Ecto neural progenitor cell (in vitro differentiated cells): ENCODE data around the gene KLHL3.
A peak's percentile ranks its signal among the peaks of the same experiment; 100 is the strongest.

Source experiments
- DNase-seq: peaks from one replicate; pipeline ENCODE4 v3.0.0-alpha.2; 2018; ENCODE audit warnings: low spot score

The KLHL3 gene

DNA sequence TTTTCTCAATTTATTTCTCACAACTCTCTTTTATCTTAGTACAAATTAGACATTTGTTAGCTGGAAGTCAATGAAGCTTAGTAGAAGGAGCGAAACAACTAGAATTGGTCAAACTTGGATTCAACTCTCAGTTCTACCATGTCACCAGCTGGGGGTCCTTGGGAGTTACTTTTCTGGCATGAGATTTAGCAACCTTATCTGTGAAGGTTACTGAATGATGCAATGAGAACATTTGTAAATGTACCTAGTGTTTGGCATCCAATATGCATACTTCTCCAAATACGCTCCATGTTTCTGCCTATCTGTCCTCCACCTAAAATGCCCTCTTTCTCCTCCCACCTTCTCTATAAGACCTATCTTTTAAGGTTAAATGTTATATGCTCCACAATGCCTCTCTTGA is 12.0 kb upstream of the KLHL3 start:
- no peak for DNase-seq

DNA sequence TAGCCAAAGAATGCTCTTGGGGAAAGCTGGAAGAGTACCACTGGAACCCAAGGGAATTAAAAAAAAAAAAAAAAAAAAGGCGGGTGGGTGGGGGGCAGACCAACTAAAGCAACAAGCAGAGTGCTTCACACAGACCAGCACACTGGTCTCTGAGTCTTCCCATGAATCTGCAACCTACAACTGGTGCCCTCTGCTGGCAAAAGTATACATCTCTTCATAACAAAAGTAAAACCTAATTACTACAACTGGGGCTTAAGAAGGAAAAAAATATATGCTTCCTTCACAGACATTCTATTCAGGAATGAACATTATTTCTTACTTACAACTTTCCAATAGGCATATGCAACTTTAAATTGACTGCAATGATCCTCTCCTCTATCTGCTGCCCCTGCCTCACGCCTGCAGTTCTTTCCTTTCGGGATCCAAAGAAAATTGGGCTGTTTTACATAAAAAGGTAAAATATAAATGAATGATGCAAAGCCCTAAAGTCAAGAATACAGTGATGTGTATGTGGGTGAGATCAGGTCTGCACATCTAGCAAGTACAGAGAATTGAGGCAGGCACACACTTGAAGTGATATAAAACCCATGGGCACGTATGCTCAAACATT is 7.2 kb upstream of the KLHL3 start:
- peak; percentile 58 for DNase-seq

DNA sequence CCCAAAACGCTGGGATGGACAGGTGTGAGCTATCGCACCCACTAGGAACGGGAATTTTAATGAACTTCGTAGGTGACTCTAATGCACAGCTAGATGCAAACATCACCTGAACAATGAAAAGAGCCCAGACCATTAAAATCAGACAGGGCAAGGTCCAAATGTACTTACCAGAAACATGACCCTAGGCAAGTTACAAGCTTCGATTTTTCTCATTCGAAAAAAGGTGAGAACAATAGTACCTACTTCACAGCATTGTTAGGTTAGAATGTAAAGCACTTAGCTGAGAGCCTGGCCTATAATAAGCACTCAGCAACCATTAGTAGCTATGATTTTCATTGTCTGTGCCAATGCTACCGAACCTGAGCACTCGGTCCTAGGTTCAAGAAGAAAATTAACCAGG is 5.8 kb upstream of the KLHL3 start:
- no peak for DNase-seq

DNA sequence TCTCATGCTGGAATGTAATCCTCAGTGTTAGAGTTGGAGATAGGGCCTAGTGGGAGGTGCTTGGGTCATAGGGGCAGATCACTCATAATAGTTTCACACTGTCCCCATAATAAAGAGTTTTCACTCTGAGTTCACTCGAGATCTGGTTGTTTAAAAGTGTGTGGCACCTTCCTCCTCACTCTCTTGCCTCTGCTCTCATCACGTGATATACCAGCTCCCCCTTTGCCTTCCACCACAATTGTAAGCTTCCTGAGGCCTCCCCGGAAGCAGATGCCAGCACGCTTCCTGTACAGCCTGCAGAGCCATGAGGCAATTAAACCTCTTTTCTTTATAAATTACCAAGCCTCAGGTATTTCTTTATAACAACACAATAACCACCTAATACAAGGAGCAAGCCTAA is 3.8 kb upstream of the KLHL3 start:
- DNase-seq, result no peak

DNA sequence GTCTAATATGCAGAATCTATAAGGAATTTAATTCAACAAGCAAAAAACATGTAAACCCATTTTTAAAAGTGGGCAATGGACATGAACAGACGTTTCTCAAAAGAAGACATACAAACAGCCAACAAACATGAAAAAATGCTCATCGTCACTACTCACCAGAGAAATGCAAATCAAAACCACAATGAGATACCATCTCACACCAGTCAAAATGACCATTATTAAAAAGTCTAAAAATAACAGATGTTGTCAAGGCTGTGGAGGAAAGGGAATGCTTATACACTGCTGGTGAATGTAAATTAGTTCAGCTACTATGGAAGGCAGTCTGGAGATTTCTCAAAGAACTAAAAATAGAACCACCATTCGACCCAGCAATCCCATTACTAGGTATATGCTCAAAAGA is 3.1 kb upstream of the KLHL3 start:
- no peak for DNase-seq

DNA sequence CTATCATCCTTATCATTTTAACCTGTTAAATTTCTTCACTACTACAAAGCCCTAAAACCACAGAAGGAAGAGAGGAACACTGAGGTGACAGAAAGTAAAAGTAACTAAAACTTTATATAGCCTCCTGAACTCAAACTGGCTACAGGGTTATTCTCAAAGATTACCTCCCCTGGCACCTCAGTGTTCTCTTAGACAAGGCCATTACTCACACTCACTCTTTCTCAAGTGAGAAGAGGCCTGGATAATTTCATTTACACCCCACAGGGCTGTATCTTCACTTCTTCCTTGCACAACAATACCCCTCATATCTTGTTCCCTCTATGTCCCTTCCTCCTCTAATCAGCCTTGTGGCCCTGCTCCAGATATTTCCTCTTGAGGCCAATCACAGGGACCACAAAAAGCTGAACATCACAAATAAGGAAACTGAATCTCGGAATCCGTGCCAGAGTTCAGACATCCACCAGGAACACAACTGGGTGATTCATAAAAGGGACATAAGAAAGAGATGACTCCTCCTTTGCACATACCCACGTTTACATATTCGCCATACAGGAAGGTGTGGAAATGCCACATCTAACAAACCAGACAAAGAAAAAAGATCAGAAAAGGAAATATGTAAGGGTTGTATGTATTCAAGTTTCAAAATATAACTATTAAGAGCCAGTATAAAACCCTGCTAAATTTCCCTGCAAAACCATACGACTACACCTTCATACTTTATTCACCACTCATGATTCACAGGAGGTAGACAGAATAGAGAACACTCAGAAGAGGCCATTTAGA is 1.7 kb upstream of the KLHL3 start:
- no peak for DNase-seq

DNA sequence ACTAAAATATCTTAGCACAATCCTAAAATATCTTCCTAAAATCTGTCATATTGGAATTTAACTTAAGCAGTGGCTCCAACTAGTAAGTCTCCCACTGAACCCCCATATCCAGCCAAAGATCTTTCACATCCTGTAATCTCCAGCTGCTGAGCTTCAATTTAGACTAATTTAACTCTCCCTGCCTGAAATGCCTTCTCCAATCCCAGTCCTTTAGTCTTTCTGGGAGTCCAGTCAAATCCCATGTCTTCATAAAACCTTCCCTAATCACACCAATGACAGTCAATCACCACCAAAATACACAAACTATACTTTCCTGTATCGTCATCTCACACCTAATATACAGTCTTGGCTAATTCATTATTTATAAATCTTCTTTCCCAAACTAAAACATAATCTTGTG is 607 bp upstream of the KLHL3 start:
- DNase-seq, result no peak

DNA sequence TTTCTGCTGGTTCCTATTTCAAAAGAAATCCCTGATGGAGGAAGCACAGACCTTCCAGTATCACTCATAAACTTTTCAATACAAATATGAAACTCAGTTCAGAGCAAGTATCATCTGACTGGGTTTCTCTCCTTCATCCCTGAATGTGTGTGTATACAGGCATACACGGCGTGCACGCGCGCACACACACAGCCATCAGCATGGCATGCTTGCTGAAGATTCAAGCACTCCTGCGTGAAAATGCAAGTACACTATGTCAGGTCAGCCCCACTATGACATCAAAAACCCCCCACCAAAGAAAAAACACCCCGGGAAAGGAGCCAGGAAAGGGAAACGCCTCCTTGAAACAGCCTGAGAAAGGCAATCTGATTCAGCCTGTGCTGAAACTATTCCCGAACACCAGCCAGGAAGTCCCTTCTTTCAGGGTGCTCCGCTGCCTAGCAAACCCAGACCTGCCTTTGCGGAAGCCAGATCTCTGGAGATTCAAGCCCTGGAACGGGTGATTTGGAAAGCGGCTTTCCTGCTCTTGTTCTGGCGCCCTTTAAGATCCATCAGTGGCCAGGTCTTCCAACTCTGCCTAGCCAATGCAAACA is 831 bp downstream of the KLHL3 start:
- peak; percentile 56 for DNase-seq

DNA sequence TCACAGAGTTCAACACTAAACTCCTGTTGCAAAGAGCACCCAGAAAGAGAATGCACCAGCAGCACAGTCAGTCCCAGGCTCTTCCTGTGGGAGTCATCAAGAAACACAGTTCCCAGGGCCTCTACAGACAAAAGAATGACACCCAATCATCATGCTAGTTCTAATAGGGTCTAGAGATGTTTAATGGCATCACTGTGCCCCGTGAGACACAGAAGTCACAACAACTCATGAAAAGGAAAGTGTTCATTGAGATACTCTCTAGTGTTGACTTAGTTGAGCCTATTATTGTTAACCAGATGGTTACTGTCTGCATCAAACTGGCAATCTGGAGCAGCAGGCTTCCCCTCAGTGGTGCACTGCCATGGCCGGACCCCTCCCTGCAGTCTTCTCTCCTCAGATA is 1.6 kb downstream of the KLHL3 start:
- no peak for DNase-seq

DNA sequence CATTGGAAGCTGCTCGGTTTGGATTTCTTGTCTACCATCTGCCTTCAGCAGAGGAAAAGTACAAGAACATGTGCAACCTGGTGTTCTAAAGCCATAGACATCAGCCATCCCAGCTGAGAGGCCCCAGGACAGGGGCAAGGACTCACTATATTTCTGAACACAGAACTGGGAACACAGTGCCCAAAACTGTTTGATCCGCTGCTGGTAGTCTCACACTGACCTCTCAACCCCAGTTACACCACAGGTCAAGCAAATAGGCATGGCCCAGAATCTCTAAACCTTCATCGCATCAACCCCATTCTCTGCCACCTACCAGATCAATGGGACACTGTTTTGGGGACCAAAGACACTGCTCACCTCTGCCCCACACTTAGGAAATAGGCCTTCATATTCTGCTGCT is 2.0 kb downstream of the KLHL3 start:
- DNase-seq, result no peak

DNA sequence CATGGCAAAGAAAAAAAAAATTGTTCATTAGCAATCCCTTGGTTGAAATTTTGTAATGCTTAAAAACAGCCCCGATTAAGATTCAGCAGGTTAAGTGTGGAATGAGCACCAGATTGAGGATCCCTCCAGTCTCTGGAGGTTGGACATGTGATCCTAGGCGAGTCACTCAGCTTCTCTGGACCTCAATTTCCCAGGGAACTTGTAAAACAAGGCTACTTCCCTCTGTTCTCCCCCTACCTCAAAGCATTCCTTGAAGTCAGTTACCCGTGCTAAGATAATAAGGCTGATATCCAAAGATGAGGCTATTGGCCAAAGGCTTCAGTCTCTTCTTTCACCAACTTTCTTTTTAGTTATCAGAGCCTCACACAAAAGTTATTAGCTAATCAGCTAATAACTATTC is 2.9 kb downstream of the KLHL3 start:
- no peak for DNase-seq

DNA sequence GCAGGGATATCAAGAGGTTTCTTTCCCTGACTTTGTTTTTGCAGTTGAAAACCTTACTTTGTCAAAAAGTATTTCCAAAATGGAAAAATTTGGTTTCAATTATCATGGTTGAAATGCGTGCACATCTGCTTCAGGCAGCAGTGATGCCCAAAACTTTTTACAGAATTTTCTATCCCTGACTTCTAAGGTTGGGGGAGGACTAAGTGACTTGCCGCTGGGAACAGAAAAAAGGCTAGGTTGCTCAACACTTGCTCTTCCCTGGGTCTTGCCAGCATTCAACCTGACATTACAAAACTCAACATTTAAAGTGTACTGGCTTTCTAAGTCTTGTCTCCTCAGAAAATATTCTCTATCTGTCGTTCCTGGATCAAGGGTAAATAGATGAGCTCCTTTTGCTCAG is 4.7 kb downstream of the KLHL3 start:
- no peak for DNase-seq

DNA sequence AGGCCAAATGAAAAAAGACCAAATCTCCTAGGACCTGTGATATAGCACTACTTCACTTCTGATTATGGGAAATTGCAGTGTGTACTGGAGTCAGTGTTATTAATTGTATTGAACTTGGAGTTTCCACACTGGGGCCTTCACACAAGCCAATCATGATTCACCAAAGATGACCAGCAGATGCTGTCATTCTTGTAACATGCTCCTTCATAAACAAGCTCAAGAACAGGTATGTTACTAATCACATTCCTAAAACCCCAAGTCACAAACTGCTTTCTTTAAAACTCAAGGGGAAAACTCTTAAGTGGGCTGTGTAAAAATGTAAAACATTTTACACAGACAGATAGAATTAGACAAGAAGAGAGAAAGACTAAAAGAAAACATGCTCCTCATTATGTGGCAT is 5.6 kb downstream of the KLHL3 start:
- DNase-seq, result no peak

DNA sequence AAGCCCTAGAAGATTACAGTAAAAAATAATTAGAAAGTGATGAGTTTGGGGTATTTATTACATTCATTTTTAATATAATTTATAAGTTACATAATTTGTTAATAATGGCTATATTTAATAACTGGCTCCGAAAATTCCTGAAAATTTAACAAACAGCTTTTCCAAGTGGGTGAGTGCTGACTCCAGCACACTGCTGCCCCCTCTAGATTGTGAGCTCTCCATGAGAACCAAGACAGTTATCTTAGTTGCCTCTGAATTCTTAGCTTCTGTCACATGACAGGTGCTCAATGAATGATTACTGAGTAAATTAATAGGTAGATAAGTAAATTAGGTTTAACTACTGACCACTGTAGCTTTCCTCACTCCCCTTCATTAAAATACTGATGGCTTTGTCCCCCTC is 7.8 kb downstream of the KLHL3 start:
- no peak for DNase-seq

DNA sequence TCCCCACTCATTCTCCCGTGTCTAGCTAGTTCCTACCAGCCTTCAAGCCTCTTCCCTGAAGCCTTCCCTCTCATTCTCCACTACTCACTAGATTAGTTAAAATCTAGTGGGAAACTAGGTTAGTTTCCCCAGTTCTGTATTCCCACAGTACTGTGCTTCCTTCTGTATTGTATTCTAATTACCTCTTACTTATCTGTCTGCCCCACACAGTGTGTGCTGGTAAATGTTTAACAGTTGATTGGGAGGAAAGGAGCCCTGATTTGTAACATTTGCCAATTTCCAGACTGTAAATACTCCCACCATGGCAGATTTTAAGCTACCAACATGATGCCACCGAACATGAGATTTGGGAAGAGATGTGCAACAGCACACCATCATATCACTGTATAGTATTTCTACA is 8.3 kb downstream of the KLHL3 start:
- no peak for DNase-seq

DNA sequence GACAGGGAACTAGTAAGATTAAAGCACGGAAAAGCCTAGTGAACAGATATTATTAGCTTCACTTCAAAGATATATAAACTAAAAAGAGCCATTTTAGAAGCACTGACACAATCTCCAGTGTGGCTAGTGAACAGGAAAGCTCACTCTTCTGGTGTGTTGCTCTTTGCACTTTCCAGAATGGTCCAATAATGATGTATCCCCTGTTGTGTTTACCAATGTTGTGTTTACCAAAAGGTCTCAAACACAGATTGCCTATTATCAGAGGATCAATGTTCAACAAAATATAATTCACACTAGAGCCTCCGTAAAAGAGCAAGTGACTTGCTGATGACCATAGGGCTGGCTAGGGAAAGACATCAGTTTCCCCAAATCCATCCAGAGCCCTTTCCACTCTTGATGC is 11.6 kb downstream of the KLHL3 start:
- no peak for DNase-seq

DNA sequence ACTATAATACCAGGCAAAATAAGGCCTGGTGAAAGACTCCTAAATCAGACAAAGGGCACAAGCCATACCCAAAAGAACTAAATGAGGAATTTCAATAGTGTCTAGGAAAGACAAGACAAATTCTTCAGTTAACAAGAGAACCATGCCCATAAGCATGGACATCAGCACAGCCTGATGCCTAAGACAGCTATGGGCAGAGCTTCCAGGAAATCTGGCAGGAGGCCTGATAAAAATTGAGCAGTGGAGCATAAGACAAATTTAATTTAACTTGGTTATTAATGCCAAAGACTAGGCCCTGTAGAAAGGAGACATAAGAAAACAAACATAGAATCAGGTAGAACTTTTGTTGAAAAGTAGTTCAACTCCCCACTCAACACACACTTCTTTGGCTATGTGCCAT is 17.3 kb downstream of the KLHL3 start:
- DNase-seq, result no peak

DNA sequence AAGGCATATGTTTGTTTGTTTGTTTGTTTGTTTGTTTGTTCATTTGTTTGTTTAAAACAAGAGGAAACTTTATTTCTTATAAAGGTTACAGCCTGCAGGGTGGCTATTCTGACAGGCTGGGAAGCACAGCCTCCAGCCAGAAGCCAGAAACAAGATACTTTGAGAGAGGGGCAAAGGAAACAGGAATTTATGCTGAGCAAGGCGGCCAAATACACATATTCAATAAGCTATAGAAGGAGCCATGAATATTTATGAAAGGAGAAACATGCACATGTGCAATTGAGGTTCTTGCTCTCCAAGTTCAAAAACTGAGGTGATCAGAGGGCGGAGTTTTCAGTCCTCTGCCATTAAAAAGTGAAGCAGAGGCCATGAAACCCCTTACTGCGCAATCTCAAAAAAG is 19.6 kb downstream of the KLHL3 start:
- DNase-seq, result no peak

DNA sequence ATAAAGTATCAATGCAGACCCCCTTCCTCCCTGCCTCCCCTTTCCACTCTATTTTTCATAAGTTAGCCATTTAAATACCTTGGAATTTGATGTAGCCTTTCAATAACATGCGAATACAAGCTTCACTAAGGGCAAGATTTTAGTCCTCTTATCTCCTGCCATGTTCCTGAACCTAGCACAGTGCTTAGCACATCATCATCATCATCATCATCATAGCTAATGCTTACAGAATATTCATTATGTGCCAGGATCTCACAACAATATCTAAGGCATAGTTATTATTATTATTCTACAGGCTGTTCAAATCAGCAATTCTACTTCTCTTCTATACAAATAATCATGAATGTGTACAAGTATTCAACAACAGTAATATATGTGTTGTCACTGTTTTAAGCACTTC is 20.4 kb downstream of the KLHL3 start:
- DNase-seq, result no peak

DNA sequence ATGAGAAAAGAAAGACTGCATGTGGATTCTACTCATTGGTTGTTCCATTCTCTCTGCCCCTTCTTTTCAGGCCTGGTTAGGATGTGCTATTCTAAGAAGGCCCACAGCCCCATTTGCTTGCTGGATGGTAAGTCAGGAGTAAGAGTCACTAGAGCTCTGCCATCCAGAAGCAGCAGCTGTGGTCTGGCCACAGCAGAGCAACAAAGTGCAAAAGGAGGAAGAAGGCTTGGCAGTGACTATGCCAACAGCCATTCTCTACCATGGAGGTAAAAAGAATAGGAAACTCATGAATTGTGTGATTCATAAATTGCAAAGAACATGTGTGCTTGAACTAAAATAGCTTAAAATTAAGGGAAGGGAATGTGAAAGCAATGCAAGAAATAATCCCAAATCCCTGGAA is 20.9 kb downstream of the KLHL3 start:
- DNase-seq, result no peak

DNA sequence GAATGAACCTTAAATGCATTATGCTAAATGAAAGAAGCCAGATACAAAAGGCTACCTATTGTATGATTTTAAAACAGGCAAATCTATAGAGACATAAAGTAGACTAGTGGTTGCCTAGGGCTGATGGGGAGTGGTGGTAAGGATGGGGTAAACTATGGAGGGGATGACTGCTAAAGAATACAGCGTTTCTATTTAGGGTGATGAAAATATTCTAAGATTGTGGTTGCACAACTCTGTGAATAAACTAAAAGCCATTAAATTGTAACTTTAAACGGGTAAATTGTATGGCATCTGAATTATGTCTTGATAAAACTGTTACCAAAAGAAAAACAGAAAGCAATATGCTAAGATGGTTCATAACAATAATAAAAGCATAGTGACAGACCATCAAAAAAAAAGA is 21.4 kb downstream of the KLHL3 start:
- DNase-seq, result no peak

DNA sequence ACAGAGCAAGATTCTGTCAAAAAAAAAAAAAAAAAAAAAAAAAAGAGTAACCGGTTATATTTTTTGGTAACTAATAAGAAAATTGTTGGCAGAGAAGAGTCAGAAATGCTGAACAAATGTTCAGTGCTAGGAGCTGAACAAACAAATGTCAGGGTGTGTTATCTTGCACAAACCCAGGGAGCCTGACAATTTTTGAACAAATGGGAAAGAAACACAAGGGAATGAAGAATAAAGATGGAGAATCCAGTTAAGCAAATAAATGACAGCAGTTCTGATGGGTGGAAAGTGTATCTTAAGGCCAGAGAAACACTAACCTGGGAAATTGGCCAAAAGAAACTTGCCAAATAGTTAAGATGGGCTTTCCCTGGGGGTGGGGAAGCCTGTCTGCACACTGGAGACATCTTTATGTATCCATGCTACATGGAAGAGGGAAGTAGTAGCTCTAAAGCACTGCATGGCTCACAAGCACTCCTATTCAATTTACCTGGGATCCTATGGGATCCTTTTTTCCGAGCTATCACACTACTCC is 23.7 kb downstream of the KLHL3 start:
- no peak for DNase-seq

DNA sequence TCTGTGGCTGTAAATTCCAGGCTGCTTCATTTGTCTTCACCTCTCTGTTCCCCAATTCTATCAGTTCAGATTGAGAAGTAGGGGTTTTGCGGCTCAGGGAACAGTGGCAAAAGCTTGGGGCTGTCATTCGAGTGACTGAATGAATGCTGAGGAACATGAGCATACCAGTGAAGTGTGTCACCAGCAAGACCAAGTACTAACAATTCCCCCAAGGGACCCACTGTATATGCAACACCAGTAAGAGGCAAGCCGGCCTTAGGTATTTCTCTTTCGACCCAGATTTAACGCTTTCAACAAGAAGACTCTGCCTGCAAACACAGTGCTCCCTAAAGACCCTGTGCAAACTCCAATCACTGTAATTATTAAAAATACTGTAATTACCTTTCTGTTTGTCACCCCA is 25.8 kb downstream of the KLHL3 start:
- DNase-seq, result no peak
